ENCODE data around the gene SV2A.

GRCh38 chr1:149937759-149938158 lies 20.1 kb upstream of the SV2A start:
- TF ChIP-seq CTCF (IDR thresholded peaks at IDR 0.05) = no peak
- no peak for TF ChIP-seq POLR2A (IDR thresholded peaks at IDR 0.05)

Data from testis (tissue), 2 donors.